Body of pancreas (tissue), 4 donors: Measurements from ENCODE around the gene TNRC18. TPM values are rescaled to one million over a fixed set of nuclear protein-coding genes. Genes with fewer than 3 reads are reported as not detected.
"Not testable (repeated sequence)": the region's sequence is repeated elsewhere in the genome, so short reads cannot be mapped to it uniquely, and the experiment has no call there.

Experiments used
- ATAC-seq: fragments of 150-250 bp; one replicate; pipeline ENCODE4 v1.9.1; 2016
- DNase-seq, 4 donors: peaks; one replicate each; pipeline ENCODE4 v3.0.0-alpha.2; 2019
- H3K27ac ChIP-seq, 4 donors: fragments of 200-600 bp; sonication (generic); 1 replicate in 3 of 4; 2 replicates in 1 of 4; pipeline versions ENCODE4 v1.5.1 to v1.6.1; 2016 to 2019; ENCODE audit warnings: mild to moderate bottlenecking in 1 of 4, mixed read lengths in 1 of 4, moderate library complexity in 1 of 4
- H3K27me3 ChIP-seq, 2 donors: fragments of 200-600 bp; sonication (generic); one replicate each; pipeline ENCODE4 v1.6.0; 2016; ENCODE audit warnings: mild to moderate bottlenecking in 1 of 2
- H3K36me3 ChIP-seq, 2 donors: fragments of 200-600 bp; sonication (generic); replicated peaks in 1 of 2; 2 replicates each; pipeline ENCODE4 v1.5.1; 2016; ENCODE audit warnings: low read depth in 2 of 2; ENCODE audit not compliant: insufficient read depth in 1 of 2
- H3K4me1 ChIP-seq: fragments of 200-600 bp; sonication (generic); one replicate; pipeline ENCODE4 v1.6.0; 2016
- H3K4me3 ChIP-seq, 2 donors: fragments of 200-600 bp; sonication (generic); 1 replicate in 1 of 2; 2 replicates in 1 of 2; pipeline ENCODE4 v1.5.1; 2016 to 2019
- H3K9me3 ChIP-seq, 3 donors: fragments of 200-600 bp; sonication (generic); 1 replicate in 2 of 3; 2 replicates in 1 of 3; pipeline ENCODE4 v1.5.1; 2016
- CTCF ChIP-seq, 7 experiments: fragments of 450-650 bp in 4 of 7; fragments of 200-600 bp in 3 of 7; sonication (generic) in 3 of 7; IDR thresholded peaks; one replicate each; pipeline ENCODE4 v1.5.1; 2016 to 2019; ENCODE audit warnings: antibody characterized with exemption in 7 of 7
- POLR2A ChIP-seq, 3 donors: fragments of 450-650 bp; IDR thresholded peaks; one replicate each; pipeline ENCODE4 v1.6.1; 2016; ENCODE audit warnings: antibody characterized with exemption in 3 of 3, mild to moderate bottlenecking in 2 of 3
- WGBS, 2 donors: methylation state at CpG; one replicate each; pipeline ENCODE4 v1.1.5; 2017; 5-methylcytosine and 5-hydroxymethylcytosine counted together
- intact Hi-C: fragments of 100-400 bp; cut with DNase I; formaldehyde crosslinking; loops from one replicate; pipeline ENCODE4 v1.15.1; 2023
- total RNA-seq, 2 donors: library from RNA; depleted of rRNA; stranded (reverse); fragments of >200 nt; gene quantifications; one replicate each; pipeline ENCODE4 v1.1.0, GENCODE V29; 2016

Gene TNRC18
- total RNA-seq, 2 donors from 2014 or later, result 87.9 to 201 TPM

- no peaks in the 10 kb centered on the region for H3K4me1 ChIP-seq
Observed at GRCh38 chr7:5265320-5266190, 158.1 kb downstream of the TNRC18 start.

GRCh38 chr7:5263066-5263465 is 160.6 kb downstream of the TNRC18 start:
- intact Hi-C loops, H3K9me3 ChIP-seq, H3K27me3 ChIP-seq, H3K4me3 ChIP-seq, H3K36me3 ChIP-seq, DNase-seq, H3K27ac ChIP-seq, ATAC-seq, H3K4me1 ChIP-seq: not testable (repeated sequence)
- WGBS, 2 donors, result 89% methylated on average over 7 of the region's 10 CpGs; no CpG with 5 or more reads in 1 of the 2 donors

More at GRCh38 chr7:5265320-5266190, 158.1 kb downstream of the TNRC18 start:
- H3K4me3 ChIP-seq, result no peak overlapping the region
- ATAC-seq, result no peak
- H3K36me3 ChIP-seq, result no peaks in the 10 kb centered on the region
- H3K27me3 ChIP-seq, result no peaks in the 10 kb centered on the region
- 46 to 54% methylated on average over 5 to 19 of the region's 19 CpGs for WGBS, 2 donors
- TF ChIP-seq POLR2A (IDR thresholded peaks at IDR 0.05), result no peak
- TF ChIP-seq CTCF (IDR thresholded peaks at IDR 0.05), result no peak
- H3K9me3 ChIP-seq, result no peaks in the 10 kb centered on the region
- intact Hi-C loops, result no loop called here
- H3K27ac ChIP-seq, result no peak overlapping the region
- DNase-seq, result no peak

DNA sequence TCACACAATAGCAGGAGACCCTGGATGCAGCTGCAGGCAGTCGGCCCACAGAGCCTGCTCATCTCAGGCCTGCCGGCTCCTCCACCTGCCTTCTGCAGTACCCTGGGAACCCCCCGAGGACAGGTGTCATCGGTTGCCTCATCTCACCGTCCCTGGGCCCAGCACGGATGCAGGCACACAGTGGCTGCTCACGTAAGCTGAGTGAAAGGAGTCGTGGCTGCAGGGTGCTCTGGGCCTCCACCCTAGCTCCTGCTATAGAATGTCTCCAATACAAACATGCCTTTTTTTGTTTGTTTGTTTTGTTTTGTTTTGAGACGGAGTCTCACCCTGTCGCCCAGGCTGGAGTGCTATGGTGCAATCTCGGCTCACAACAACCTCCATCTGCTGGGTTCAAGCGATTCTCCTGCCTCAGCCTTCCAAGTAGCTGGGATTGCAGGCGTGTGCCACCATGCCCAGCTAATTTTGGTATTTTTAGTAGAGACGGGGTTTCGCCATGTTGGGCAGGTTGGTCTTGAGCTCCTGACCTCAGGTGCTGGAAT is 163.0 kb downstream of the TNRC18 start:
- H3K4me1 ChIP-seq, H3K27ac ChIP-seq, ATAC-seq, H3K36me3 ChIP-seq, H3K4me3 ChIP-seq, H3K27me3 ChIP-seq, H3K9me3 ChIP-seq, intact Hi-C loops, DNase-seq: not testable (repeated sequence)
- 88 to 94% methylated on average over 15 of the region's 15 CpGs for WGBS, 2 donors

Other genes starting within 250 kb of the TNRC18 start
- 10 to 100 TPM; 26.5 to 45.5 TPM for gene WIPI2, start 233.6 kb downstream of the TNRC18 start, total RNA-seq
- 10 to 100 TPM; 13.2 to 24.4 TPM for gene SLC29A4, start 140.9 kb downstream of the TNRC18 start, total RNA-seq
- gene FBXL18, start 90.0 kb upstream of the TNRC18 start, total RNA-seq, result 10 to 100 TPM in 1 of 2 donors, 1 to 10 TPM in 1; 5.2 to 11.5 TPM
- gene ACTB, start 106.8 kb upstream of the TNRC18 start, total RNA-seq, result 1,000 to 10,000 TPM; 1,033 to 1,984 TPM
- gene FSCN1, start 169.0 kb upstream of the TNRC18 start, total RNA-seq, result 10 to 100 TPM; 11.2 to 15.6 TPM